Stimulated activated CD4-positive, alpha-beta T cell treated with anti-CD3 and anti-CD28 coated beads, Interleukin-15, amount 100 ng/mL, for 48 hours (primary cell): ENCODE results near the gene SUV39H1.
"Not testable (repeated sequence)": the region's sequence is repeated elsewhere in the genome, so short reads cannot be mapped to it uniquely, and the experiment has no call there.

Source experiments
- DNase-seq, 2 donors: peaks; one replicate each; pipeline ENCODE4 v3.0.0-alpha.2; 2020; ENCODE audit warnings: low read depth in 2 of 2

The SUV39H1 gene

DNA sequence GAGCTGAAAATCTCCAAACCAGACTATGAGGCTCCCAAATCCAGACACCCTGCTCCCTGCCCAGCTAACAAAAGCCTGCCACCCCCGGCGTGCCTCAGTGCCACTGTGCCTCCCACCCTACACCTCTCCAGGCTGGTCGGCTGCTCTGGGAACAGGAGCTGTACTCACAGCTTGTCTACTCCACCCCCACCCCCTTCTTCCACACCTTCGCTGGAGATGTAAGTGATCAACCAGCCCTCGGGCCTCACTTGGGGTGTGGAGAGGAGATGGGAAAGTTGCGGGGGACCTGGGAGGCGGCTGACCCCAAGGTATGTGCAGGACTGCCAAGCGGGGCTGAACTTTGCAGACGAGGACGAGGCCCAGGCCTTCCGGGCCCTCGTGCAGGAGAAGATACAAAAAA is 11.1 kb upstream of the SUV39H1 start:
- no peak for DNase-seq

DNA sequence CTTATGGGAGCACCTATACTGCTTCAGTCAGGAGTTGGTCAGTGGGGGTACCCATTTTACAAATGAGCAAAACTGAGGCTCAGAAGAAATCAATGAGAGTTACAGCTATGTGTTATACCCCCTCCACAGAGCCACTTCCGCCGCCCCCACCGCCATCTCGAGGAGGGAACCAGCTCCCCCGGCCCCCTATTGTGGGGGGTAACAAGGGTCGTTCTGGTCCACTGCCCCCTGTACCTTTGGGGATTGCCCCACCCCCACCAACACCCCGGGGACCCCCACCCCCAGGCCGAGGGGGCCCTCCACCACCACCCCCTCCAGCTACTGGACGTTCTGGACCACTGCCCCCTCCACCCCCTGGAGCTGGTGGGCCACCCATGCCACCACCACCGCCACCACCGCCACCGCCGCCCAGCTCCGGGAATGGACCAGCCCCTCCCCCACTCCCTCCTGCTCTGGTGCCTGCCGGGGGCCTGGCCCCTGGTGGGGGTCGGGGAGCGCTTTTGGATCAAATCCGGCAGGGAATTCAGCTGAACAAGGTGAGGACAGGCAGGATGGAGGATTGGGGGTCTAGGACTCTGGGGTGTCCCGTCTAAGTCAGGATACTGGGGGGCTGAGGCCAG is 7.9 kb upstream of the SUV39H1 start:
- DNase-seq: no peak

DNA sequence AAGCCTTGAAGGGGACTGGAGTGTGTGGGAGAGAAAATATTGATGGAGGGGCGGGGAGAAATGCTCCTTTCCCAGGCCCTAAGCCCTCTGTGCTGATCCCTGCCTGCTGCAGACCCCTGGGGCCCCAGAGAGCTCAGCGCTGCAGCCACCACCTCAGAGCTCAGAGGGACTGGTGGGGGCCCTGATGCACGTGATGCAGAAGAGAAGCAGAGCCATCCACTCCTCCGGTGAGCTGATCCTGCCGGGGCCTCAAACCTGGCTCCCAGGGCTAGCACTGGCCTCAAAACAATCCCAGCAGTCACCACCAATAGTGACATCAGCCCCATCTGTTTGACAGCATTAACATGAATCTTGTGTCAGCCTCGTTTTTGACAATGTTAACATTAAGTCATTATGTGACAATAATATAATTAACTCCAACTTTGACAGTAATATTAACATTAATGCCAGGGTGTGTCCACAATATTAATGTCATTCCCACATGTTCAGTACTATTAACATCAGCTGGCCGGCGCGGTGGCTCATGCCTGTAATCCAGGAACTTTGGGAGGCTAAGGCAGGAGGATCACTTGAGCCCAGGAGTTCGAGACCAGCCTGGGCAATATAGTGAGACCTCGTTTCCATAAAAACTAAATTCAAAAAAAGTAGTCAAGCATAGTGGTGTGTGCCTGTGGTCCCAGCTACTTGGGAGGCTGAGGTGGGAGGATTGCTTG is 7.2 kb upstream of the SUV39H1 start:
- no peak for DNase-seq

DNA sequence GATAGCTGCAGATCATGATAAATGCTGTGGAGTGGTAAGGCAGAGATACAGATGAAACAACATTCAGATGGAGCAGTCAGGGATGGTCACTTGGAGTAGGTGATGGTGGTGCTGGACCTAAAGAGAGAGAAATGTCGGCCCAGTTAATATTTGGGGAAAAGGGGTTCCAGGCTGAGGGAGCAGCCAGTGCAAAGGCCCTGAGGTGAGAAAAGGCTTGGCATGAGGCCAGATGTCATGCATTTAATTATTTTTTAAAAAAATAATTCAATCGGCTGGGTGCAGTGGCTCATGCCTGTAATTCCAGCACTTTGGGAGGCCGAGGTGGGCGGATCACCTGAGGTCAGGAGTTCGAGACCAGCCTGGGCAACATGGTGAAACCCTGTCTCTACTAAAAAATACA is 4.8 kb upstream of the SUV39H1 start:
- DNase-seq: not testable (repeated sequence)

DNA sequence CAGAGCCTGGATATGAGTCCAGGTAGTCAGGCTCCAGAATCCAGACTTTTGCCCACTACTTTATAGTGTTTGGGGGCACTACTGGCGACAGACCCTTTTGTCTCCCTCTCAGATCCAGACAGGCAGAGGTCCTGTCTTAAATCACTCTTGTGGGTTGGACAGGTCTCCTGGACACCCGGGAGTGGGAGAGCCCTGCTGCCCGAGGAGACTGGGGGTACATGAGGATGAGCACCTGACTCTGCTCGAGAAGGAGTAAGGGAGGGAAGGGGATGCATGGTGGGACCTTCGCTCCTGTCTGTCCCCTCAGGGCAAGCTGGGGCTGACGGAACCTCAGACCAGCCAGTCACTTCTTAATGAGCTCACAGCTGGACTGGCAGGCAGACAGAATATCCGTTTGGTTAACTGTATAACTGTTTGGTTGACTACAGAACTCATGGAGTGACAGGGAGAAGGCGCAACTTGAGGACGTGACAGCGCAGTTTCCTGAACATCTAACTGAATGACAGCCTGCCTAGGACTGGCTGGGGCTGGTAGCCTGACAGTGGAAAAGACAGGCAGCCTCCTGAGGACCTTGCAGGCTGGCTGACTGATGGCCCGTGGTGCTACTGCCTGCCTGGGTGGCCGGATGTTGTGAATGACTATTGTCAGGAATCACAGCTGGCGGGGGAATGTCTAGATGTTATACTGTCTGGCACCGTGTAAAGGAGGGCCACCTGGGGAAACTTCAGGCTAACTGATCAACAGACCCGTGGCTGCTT is 1.6 kb upstream of the SUV39H1 start:
- DNase-seq: no peak

DNA sequence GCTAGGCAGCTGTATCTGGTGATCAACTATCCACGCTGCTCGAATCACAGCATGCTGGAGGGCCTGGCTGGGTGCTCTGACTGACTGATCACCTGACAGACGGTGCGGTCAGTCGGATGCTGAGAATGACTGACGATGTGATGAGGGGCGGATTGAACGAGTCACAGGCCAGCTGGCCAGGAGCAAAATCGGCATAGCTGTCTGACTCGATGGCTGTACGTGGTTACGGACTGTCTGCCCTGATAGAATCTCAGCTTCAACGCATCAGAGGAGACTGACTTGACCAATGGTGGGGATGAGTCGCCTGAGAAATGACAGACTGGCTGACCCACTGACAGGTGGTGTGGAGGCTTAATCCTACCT is 1.0 kb upstream of the SUV39H1 start:
- DNase-seq: no peak

DNA sequence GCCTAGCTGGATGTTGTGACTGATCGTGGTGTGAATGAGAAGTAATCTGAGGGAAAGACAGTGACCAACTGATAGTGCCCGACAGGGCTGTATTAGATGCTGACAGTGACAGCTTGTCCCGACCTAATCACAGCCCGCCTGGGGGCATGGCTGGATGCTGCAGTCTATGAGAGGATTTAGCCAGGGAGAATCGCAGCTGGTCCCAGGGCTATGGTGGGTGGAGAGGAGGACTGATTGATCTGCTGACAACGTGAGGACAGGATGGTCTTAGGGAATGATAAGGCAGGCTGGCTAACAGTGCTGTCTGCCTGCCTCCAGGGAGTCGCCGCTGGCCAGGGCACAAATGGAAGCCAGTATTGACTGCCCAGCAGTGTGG is 621 bp upstream of the SUV39H1 start:
- DNase-seq: no peak

DNA sequence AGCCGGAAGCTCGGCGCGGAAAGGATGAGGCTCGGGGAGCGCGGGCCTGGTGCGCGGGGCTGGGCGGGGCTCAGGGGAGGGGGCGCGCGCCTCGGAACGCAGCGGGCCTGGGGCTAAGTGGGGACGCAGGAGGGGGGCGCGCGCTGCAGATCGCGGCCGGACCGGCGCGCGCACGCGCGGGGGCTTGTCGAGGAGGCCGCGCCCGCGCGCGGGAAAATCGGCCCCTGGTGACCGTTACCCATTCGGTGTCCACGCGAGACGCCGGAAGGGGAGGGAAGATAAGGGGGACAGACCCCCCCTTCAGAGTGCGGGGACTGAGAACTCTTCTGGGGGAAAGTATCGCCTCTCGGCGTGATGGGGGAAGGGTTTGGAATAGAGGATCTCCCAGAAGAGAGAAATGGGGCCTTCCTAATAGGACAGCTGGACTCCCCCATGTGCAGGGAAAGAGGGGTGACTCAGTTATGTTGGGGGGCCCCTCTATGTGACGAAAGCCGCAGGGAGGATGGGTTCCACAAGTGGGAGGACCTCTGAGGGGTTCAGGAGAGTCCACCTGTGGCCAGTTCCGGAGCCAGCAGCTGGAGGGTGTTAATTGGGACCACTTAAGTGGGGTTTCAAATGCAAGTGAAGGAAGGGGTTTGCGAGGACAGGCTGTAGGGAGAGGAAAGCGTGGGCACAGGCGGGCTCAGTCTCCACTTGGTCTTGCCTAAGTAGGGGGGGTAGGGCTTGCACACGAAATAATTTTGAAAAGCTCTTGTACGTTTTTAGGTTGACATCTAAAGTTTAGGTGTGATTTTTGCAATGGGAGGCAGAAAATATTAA is 584 bp downstream of the SUV39H1 start:
- peak in 1 of 2 donors; percentile 10 for DNase-seq

DNA sequence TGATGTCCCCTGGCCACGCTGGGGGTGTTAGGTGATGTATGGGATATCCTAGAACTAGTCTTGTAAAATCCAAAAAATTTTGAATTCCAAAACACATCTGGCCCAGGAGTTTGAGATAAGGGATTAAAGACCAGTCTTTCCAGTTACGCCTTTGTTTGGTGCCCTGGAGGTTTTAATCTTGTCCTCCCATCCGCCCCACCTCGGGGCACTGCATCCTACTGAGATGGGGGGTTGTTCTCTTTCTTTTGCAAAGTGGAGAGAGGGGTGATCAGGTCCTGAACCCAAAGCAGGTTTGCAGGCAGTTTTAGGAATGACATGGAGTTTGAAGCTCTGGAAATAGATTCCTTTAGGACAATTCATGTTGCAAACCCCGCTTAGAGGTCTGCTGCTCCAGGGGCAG is 1.8 kb downstream of the SUV39H1 start:
- no peak for DNase-seq

DNA sequence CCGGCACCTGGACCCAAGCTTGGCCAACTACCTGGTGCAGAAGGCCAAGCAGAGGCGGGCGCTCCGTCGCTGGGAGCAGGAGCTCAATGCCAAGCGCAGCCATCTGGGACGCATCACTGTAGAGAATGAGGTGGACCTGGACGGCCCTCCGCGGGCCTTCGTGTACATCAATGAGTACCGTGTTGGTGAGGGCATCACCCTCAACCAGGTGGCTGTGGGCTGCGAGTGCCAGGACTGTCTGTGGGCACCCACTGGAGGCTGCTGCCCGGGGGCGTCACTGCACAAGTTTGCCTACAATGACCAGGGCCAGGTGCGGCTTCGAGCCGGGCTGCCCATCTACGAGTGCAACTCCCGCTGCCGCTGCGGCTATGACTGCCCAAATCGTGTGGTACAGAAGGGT is 3.7 kb downstream of the SUV39H1 start:
- no peak for DNase-seq

DNA sequence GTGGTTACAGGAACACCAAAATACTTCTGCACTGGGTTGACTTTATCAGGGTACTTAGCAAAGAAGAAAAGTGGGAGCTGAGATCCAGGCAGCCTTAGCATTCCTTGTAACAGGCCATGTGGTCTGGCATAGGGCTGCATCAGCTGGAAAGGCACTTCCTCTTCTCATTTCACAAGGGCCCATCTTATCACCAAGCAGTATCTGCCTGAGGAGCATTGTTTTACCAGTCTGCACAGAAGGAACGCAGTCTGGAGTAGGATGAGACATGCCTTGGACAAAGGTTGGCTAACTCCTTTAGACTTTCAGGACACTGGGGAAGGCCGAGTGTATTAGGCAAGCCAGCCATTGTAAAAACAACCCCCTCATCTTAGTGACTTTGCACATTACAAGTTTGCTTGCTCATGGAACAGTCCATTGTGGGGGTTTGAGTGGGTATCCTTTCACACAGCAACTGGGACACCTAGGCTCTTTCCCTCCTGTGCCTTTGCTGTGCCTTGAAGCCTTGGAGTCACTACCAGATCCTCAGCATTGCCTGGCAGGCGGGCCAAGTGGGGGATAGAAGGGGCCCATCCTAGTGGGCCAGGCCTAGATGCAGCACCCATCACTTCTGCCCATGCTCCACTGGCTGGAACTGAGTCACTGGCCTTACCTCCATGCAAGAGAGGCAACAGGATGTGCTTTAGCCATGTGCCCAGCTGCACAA is 4.6 kb downstream of the SUV39H1 start:
- no peak for DNase-seq

DNA sequence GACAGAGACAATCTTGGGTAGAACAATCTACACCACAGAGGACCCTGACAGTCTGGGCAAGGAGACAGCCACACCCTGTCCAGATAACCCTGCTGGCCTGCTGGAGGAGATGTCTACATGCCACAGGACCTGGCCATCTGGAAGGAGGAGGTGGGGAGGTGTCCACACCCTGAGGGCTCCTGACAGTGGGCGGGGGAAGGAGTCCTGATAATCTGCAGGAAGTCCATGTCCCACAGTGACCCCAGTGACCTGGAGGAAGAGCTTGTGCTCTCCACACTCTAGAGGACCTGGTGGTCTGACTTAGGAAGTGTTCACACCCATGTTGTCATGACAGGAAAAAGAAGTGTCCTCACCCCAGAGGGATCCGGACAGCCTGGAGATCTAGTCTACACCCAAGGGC is 5.5 kb downstream of the SUV39H1 start:
- DNase-seq: no peak

DNA sequence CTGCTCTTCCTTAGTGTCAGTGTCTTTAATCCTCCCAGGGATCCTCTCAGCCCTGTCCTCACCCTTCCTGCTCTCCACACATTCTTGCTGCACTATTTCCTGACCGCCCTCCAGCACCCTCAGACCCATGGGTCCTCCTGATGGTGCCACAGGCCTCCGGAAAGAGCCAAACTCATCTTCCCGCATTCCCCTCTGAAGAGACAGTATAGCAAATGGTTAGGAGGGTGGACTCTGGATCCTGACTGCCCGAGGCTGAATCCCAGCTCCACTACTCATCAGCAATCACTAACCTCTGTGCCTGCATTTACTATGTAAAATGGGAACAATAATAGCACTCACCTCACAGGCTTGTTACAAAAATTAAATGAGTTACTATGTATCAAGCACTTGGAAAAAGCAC is 6.2 kb downstream of the SUV39H1 start:
- DNase-seq: no peak

DNA sequence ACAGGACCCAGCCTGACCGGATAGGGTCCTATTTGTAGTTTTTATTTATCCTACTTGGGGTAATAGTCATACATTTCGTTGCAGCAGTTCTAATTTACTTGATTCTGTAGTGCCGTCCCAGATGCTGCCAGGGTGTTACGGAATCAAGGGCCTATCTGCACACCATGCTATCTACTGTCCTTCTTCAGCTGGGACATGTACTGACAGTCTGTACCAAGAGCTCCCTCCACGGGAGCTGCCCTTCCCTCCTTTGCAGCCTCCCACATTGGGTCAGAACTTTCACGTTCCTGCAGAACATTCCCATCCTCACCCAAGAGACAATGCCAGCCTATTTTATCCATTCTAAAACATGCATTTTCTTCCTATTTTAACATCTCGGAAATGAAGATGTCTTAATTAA is 6.7 kb downstream of the SUV39H1 start:
- no peak for DNase-seq

DNA sequence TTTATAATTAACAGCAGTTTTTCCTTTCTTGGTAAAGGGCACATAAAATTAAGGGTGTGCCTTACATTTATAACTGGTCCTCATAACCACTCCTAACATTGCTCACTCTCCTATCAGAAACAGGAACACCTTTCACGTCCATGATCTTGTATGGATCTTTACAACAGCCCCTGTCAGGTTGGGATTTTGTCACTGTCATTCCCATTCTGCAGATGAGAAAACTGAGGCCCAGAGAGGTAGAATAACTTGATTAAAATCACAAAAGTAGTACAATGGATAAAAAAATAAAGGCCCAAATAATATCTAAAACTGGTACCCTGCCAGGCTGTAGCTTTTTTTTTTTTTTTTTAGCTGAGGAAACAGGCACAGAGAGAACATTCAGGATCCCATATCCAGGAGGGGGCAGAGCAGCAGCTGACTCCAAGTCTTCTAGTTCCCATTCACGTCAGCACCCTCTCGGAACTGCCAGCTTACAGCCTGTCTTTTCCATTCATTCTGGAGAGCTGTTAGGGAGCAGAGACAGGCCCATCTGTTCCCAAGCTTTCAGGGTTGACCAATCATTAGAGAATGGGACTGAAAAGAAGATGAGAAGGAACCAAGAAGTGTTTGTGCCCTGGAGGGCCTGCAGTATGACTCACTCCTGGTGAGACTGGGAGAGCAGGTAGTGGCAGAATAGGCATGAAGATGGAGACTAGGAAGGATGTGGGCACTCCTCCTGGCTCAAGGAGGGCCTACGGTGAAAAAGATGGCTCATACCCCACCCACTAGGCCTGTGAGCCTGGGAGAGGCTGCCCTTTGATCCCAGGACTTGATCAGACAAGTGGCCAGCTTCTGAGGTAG is 7.3 kb downstream of the SUV39H1 start:
- no peak for DNase-seq

DNA sequence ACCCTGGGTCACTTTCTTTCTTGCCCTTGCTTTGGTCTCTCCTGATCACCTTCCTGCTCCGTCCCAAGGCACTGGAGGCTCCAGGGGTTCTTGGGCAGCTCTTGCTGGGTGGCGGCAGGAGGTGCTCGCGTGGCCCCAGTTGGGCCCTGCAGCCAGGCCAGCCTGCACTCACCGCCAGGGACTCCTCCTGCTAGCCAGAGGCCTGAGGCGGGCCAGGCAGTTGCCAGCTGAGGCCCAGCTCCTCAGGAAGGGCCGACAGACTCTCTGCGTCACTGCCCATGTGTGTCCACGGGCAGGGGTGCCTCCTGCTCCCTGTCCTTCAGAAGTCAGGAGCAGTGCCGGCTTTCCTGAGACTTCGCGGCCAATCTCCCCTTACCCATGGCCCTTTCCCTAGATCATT is 9.3 kb downstream of the SUV39H1 start:
- no peak for DNase-seq

DNA sequence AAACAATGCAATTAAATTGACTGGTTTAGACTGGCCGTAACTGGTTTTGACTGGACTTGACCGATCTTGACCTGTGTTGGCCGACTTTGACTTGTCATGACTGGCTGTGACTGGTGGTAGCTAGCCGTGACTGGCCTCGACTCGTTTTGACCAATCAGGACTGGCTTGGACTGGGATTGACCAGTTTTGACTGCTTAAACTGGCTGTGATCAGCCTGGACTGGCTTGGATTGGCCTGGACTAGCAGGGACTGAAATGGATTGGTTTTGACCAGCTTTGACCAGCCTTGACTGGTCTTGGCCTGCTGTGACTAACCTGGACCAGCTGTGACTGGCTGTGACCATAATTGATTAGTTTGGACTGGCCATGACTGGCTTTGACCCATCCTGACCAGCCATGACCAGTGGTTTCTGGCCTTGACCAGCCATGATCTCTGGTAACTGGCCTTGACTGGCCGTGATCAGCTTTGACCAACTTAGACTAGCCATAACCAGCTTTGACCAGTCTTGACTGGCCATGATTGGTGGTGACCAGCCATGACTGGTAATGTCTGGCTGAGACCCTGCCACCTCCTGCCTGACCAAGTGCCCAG is 13.1 kb downstream of the SUV39H1 start:
- no peak for DNase-seq

DNA sequence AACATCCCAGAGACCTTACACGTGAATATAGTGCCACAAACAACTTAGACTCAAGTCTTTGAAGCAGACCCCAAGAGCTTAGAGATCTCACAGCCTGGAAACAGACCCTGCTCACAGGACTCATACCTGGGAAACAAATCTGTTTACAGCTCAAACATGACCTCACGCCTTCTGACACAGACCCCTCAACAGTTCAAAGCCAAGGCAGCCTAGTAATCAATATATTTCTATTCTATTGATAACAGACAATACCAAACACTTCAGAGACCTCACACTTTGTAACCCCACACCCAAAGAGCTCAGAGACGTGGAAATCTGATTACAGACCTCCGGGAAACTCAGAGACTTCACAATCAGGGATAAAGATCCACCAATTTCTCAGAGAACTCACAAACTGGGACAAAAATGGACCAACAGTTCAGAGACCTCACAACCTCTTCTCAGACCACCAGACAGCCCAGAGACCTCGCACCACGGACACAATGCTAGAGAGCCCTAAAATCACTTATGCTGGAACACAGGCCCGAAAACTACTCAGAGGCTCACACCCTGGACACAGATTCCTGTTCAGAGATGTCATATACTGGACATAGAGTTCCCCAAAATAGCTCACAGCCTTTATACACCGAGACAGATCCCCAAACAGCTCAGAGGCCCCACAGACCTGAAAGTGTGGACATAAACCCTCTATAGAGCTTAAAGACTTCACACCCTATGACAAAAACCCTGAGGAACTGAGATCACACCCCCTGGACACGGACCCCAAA is 14.8 kb downstream of the SUV39H1 start:
- DNase-seq: no peak

DNA sequence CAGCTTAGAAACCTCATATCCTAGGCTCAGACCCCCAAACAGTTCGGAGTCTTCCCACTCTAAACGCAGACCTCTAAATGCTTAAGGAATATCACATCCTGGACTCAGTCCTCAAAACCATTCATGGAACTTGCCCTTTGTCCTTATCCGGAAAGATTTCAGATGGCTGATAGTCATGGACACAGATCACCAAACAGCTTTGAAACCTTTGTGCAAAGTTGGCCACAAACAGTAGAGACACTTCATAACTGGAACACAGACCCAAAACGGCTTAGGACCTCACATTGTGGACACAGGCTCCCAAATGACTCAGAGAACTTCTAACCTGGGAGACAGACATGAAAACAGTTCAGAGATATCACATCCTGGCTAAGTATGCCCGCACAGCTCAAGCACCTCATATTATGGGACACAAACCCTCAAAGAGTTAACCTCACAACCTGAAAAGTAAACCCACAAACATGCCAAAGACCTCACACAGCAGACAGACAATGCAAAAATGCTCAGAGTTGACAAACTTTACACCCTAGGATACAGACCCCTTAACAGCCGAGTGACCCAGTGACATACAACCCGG is 15.5 kb downstream of the SUV39H1 start:
- no peak for DNase-seq
